Measurements from ENCODE around the gene HOXD8.

DNA sequence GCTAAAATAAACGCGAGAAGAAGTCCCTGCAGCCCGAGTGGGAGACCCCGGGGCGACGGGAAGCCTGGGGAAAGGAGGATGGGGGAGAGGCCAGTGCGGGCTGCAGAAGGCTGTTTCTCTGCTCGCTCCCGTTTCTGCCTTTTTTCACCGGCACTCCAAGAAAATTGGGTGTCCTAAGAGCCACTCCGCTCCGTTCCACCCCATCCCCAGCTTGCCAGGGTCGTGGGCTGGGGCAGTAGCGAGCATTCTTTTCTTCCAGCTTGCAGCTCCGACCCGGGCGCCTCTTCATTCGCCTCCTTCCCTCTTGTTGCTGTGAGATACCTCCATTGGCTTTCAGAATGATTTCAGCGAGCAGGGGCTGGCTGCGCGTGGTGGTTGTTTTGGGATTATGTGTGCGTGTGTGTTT lies 28.7 kb downstream of the HOXD8 start:
- TF ChIP-seq CTCF (IDR thresholded peaks at IDR 0.05) (no peak), RCOR1 (IDR thresholded peaks at IDR 0.05; ENCODE audit: low read length) (no peak), SIN3A (IDR thresholded peaks at IDR 0.05; ENCODE audit: borderline replicate concordance, low read depth, low read length) (no peak), RAD21 (IDR thresholded peaks at IDR 0.05; ENCODE audit: low read length) (no peak), POLR2AphosphoS5 (IDR thresholded peaks at IDR 0.05; ENCODE audit: low read depth, low read length) (no peak), TAF1 (IDR thresholded peaks at IDR 0.05; ENCODE audit: borderline replicate concordance, low read depth, low read length) (no peak), GABPA (IDR thresholded peaks at IDR 0.05; ENCODE audit: low read depth) (no peak), YY1 (IDR thresholded peaks at IDR 0.05; ENCODE audit: low read depth) (no peak), EP300 (IDR thresholded peaks at IDR 0.05; ENCODE audit: borderline replicate concordance in 1 of 2, low read depth in 1 of 2, low read length in 1 of 2) (no peak)
- TF ChIP-seq, protein P1, sequence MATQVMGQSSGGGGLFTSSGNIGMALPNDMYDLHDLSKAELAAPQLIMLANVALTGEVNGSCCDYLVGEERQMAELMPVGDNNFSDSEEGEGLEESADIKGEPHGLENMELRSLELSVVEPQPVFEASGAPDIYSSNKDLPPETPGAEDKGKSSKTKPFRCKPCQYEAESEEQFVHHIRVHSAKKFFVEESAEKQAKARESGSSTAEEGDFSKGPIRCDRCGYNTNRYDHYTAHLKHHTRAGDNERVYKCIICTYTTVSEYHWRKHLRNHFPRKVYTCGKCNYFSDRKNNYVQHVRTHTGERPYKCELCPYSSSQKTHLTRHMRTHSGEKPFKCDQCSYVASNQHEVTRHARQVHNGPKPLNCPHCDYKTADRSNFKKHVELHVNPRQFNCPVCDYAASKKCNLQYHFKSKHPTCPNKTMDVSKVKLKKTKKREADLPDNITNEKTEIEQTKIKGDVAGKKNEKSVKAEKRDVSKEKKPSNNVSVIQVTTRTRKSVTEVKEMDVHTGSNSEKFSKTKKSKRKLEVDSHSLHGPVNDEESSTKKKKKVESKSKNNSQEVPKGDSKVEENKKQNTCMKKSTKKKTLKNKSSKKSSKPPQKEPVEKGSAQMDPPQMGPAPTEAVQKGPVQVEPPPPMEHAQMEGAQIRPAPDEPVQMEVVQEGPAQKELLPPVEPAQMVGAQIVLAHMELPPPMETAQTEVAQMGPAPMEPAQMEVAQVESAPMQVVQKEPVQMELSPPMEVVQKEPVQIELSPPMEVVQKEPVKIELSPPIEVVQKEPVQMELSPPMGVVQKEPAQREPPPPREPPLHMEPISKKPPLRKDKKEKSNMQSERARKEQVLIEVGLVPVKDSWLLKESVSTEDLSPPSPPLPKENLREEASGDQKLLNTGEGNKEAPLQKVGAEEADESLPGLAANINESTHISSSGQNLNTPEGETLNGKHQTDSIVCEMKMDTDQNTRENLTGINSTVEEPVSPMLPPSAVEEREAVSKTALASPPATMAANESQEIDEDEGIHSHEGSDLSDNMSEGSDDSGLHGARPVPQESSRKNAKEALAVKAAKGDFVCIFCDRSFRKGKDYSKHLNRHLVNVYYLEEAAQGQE (IDR thresholded peaks at IDR 0.05; ENCODE audit: low read depth, low read length) = no peak

Measured in SK-N-SH (cell line).